HepG2 (cell line): ENCODE measurements around the gene ZBTB9. TPM values are rescaled to one million over a fixed set of nuclear protein-coding genes. Genes with fewer than 3 reads are reported as not detected.

ENCODE experiments used
- ARID2 ChIP-seq: sonication (generic); formaldehyde crosslinking; IDR thresholded peaks from 2 replicates; pipeline ENCODE4 v1.8.1; 2022; ENCODE audit warnings: mild to moderate bottlenecking, missing genetic modification reagents, borderline replicate concordance
- CENPBD1 ChIP-seq: sonication (generic); formaldehyde crosslinking; IDR thresholded peaks from 2 replicates; pipeline ENCODE4 v1.8.0; 2022; ENCODE audit warnings: missing genetic modification reagents, low read depth, mild to moderate bottlenecking, borderline replicate concordance
- CREBL2 ChIP-seq: sonication (generic); formaldehyde crosslinking; IDR thresholded peaks from 2 replicates; pipeline ENCODE4 v1.8.1; 2023; ENCODE audit warnings: missing genetic modification reagents, mild to moderate bottlenecking, borderline replicate concordance
- GABPA ChIP-seq, 2 experiments: IDR thresholded peaks; 2 replicates each; pipeline ENCODE4 v1.6.1; 2011 to 2016; ENCODE audit warnings: low read depth in 2 of 2, low read length in 1 of 2, missing biosample characterization in 1 of 2, missing genetic modification characterization in 1 of 2
- GLI4 ChIP-seq: sonication (generic); formaldehyde crosslinking; IDR thresholded peaks from 2 replicates; pipeline ENCODE4 v1.5.1; 2020; ENCODE audit warnings: missing genetic modification reagents, mild to moderate bottlenecking, moderate library complexity, borderline replicate concordance
- HNRNPH1 ChIP-seq: fragments of 200-400 bp; formaldehyde crosslinking; optimal IDR thresholded peaks from 2 replicates; pipeline ENCODE3; 2017; ENCODE audit warnings: mild to moderate bottlenecking, low read depth, low read length
- HOXA7 ChIP-seq: sonication (generic); formaldehyde crosslinking; IDR thresholded peaks from 2 replicates; pipeline ENCODE4 v1.8.1; 2022; ENCODE audit warnings: mild to moderate bottlenecking, missing genetic modification reagents, moderate library complexity
- KLF9 ChIP-seq: IDR thresholded peaks from 2 replicates; pipeline ENCODE4 v1.6.1; 2016; ENCODE audit warnings: low read depth
- MBD4 ChIP-seq: IDR thresholded peaks from 2 replicates; pipeline ENCODE4 v1.6.1; 2012; ENCODE audit warnings: low read length, inconsistent platforms, borderline replicate concordance
- MEIS2 ChIP-seq: sonication (generic); formaldehyde crosslinking; IDR thresholded peaks from 2 replicates; pipeline ENCODE4 v1.9.0; 2021; ENCODE audit warnings: mild to moderate bottlenecking, missing genetic modification reagents
- MLXIP ChIP-seq: sonication (generic); formaldehyde crosslinking; IDR thresholded peaks from 2 replicates; pipeline ENCODE4 v1.9.0; 2021; ENCODE audit warnings: missing genetic modification reagents, borderline replicate concordance
- MTA1 ChIP-seq: sonication (generic); formaldehyde crosslinking; IDR thresholded peaks from 2 replicates; pipeline ENCODE4 v1.4.0; 2020; ENCODE audit warnings: missing genetic modification reagents, mild to moderate bottlenecking, borderline replicate concordance
- NR2F6 ChIP-seq, 2 experiments: IDR thresholded peaks; 2 replicates each; pipeline ENCODE4 v1.6.1; 2016; ENCODE audit warnings: antibody characterized with exemption in 1 of 2, mild to moderate bottlenecking in 1 of 2
- RFXANK ChIP-seq: IDR thresholded peaks from 2 replicates; pipeline ENCODE4 v1.6.1; 2016
- YEATS4 ChIP-seq: sonication (generic); formaldehyde crosslinking; IDR thresholded peaks from 2 replicates; pipeline ENCODE4 v1.4.0; 2020; ENCODE audit warnings: missing genetic modification reagents, borderline replicate concordance
- ZFP62 ChIP-seq: sonication (generic); formaldehyde crosslinking; IDR thresholded peaks from 2 replicates; pipeline ENCODE4 v1.4.0; 2020; ENCODE audit warnings: missing genetic modification reagents
- ZMYM3 ChIP-seq: sonication (generic); formaldehyde crosslinking; IDR thresholded peaks from 2 replicates; pipeline ENCODE4 v1.5.1; 2020; ENCODE audit warnings: mild to moderate bottlenecking, missing genetic modification reagents
- ZNF549 ChIP-seq: sonication (generic); formaldehyde crosslinking; IDR thresholded peaks from 2 replicates; pipeline ENCODE4 v1.5.0; 2020; ENCODE audit warnings: missing genetic modification reagents
- ZNF878 ChIP-seq: sonication (generic); formaldehyde crosslinking; IDR thresholded peaks from 2 replicates; pipeline ENCODE4 v1.8.1; 2023; ENCODE audit warnings: mild to moderate bottlenecking, missing genetic modification reagents, moderate library complexity
- ZSCAN12 ChIP-seq: sonication (generic); formaldehyde crosslinking; IDR thresholded peaks from 2 replicates; pipeline ENCODE4 v1.9.0; 2021; ENCODE audit warnings: mild to moderate bottlenecking, missing genetic modification reagents
- ZSCAN29 ChIP-seq: sonication (generic); formaldehyde crosslinking; conservative IDR thresholded peaks from 2 replicates; pipeline ENCODE4 v1.4.0; 2020; ENCODE audit warnings: mild to moderate bottlenecking, missing genetic modification reagents
- polyA plus RNA-seq, 8 experiments: library from polyadenylated mRNA; depleted of rRNA in 3 of 8; stranded (reverse) in 7 of 8; unstranded in 1 of 8; fragments of >200 nt; fragmentation: Illumina TruSeq in 4 of 8; extraction: Trizol in 4 of 8; gene quantifications; 2 replicates each; pipeline versions ENCODE4 v1.2.1 to v1.2.3, GENCODE V29; 2011 to 2016; ENCODE audit warnings: low read depth in 4 of 8, missing spikeins in 1 of 8, mixed read lengths in 1 of 8; ENCODE audit not compliant: insufficient read depth in 1 of 8
- total RNA-seq, 5 experiments: library from RNA; depleted of rRNA; stranded (reverse); fragments of >200 nt; fragmentation: Illumina TruSeq; extraction: Trizol; gene quantifications; 2 replicates each; pipeline ENCODE4 v1.2.3, GENCODE V29; 2016; ENCODE audit warnings: low read depth in 1 of 5
- TF ChIP-seq, protein P1 (sequence below): sonication (generic); formaldehyde crosslinking; IDR thresholded peaks from 2 replicates; pipeline ENCODE4 v1.4.0; 2020; ENCODE audit warnings: missing genetic modification reagents
- TF ChIP-seq, protein P2 (sequence below): sonication (generic); formaldehyde crosslinking; IDR thresholded peaks from 2 replicates; pipeline ENCODE4 v1.4.0; 2020; ENCODE audit warnings: low read depth, mild to moderate bottlenecking, missing genetic modification reagents

Gene ZBTB9
- total and polyA plus RNA-seq, 2 of the 13 experiments (the other 11 are each of a cell fraction or from before 2014, with no cell fraction given) = 5.3 to 9.2 TPM

DNA sequence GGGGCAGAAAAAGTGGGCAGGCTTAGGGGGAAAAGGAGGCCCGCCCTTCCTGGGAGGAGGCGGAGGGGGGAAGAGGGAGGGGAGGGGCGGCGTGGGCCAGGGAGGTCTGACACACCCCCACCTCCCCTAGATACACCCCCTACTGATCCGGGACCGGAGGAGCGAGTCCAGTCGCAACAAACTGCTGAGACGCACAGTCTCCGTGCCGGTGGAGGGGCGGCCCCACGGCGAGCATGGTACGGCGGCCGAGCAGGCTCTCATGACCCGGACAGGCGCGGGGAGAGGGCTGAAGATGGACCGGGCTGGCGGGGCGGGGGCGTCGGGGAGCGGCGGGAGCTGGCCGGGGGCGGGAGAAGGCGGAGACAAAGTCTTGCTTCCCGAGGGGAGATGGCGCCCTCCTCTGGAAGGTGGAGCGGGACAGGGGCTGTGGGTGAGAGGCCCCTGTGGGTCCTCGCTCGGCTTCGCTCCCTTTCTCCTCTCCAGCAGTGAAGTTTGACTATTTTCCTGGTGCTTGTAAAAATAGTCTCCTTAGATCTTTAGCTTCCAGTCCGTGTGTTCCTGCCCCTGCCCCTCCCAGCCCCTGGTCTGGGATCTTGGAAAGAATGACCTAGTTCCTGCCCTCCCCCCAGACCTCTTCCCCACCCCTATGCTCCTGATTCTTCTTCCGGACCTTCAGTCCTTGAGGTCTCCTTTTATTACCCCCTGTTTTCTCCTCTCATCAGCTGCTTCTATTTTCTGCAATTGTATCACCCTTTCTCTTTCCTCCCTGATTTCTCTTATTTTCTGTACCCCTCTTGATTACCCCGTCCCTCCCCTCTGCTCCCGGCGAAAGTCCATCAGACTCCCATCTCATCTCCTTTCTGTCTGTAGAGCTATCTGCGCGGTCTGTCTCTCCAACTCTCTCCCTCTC lies 28.5 kb upstream of the ZBTB9 start (continued):
- TF ChIP-seq, protein P1, sequence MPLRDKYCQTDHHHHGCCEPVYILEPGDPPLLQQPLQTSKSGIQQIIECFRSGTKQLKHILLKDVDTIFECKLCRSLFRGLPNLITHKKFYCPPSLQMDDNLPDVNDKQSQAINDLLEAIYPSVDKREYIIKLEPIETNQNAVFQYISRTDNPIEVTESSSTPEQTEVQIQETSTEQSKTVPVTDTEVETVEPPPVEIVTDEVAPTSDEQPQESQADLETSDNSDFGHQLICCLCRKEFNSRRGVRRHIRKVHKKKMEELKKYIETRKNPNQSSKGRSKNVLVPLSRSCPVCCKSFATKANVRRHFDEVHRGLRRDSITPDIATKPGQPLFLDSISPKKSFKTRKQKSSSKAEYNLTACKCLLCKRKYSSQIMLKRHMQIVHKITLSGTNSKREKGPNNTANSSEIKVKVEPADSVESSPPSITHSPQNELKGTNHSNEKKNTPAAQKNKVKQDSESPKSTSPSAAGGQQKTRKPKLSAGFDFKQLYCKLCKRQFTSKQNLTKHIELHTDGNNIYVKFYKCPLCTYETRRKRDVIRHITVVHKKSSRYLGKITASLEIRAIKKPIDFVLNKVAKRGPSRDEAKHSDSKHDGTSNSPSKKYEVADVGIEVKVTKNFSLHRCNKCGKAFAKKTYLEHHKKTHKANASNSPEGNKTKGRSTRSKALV (CRISPR knock-in tag) = no peak
- TF ChIP-seq HOXA7 (CRISPR knock-in tag) (no peak), GABPA (IDR thresholded peaks at IDR 0.05; ENCODE audit: low read depth, low read length) (no peak; the same call in 1 of the 2 replicates), GABPA (CRISPR knock-in tag; IDR thresholded peaks at IDR 0.05; ENCODE audit: low read depth) (peak; percentile 27; the same call in 1 of the 2 replicates), RFXANK (no peak), MLXIP (no peak), KLF9 (CRISPR knock-in tag) (0 out of 2 replicates have a peak, but pooled peaks have one; percentile 19), ARID2 (no peak), ZMYM3 (CRISPR knock-in tag) (peak; percentile 16; the same call in 1 of the 2 replicates), CREBL2 (CRISPR knock-in tag) (no peak), GLI4 (CRISPR knock-in tag) (no peak), NR2F6 (IDR thresholded peaks at IDR 0.05) (no peak), NR2F6 (CRISPR knock-in tag; IDR thresholded peaks at IDR 0.05) (peak; percentile 7; the same call in 1 of the 2 replicates), MBD4 (no peak), ZNF549 (CRISPR knock-in tag) (no peak), YEATS4 (CRISPR knock-in tag) (peak; percentile 79), CENPBD1 (no peak), MTA1 (peak; percentile 59; the same call in 1 of the 2 replicates), HNRNPH1 (no peak), ZSCAN12 (CRISPR knock-in tag) (no peak), ZNF878 (CRISPR knock-in tag) (no peak), ZSCAN29 (CRISPR knock-in tag) (no peak), ZFP62 (CRISPR knock-in tag) (no peak), MEIS2 (CRISPR knock-in tag) (no peak)
- TF ChIP-seq, protein P2, sequence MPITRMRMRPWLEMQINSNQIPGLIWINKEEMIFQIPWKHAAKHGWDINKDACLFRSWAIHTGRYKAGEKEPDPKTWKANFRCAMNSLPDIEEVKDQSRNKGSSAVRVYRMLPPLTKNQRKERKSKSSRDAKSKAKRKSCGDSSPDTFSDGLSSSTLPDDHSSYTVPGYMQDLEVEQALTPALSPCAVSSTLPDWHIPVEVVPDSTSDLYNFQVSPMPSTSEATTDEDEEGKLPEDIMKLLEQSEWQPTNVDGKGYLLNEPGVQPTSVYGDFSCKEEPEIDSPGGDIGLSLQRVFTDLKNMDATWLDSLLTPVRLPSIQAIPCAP (CRISPR knock-in tag) = no peak
